NCI-H526 treated with DMSO at 0.1 percent for 48 hours (cell line): ENCODE results near the gene SFXN5.
"Not testable (repeated sequence)": the region's sequence is repeated elsewhere in the genome, so short reads cannot be mapped to it uniquely, and the experiment has no call there.

ENCODE experiments used
- DNase-seq: peaks from one replicate; lab custom pipeline; 2025; lab: John Stamatoyannopoulos, UW

The SFXN5 gene, protein sequence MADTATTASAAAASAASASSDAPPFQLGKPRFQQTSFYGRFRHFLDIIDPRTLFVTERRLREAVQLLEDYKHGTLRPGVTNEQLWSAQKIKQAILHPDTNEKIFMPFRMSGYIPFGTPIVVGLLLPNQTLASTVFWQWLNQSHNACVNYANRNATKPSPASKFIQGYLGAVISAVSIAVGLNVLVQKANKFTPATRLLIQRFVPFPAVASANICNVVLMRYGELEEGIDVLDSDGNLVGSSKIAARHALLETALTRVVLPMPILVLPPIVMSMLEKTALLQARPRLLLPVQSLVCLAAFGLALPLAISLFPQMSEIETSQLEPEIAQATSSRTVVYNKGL

DNA sequence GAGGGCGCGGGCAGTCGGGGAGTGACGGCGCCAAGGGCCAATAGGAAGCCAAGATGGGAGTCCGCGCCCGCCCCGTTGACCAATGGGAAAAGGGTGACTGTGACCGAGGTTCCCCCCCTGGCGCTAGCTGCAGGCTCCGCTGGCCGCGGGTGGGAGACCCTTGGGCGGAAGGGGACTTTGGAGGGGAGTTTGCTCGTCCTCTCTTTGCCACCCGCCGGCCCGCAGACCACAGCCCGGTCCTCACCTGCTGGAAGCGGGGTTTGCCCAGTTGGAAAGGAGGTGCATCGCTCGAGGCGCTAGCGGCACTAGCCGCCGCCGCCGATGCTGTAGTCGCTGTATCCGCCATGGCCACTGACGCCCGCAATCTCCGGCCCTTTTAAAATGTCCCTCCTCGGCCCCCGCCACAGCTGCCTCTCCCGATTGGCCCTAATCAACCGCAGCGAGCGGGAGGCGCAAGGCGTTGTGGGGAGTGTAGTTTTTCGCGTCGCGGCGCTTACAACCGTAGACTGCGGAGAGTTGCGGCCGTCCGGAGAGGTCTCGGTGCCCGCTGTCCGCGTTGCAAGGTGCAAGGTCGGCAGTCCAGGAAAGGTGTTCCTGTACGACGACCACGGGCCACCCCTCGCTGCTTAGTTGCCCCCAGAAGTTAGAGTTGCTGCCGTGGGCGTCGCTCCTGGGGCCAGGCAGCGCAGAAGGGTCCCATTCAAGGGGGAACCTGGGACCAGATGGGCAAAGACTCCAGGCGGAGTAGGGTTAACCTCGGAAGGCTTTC is at the start of gene SFXN5:
Gene SFXN5, minus strand, starts transcription at position 353 of the 769 bp plus-strand sequence. Its CDS starts 7 bp downstream, at position 346.
- DNase-seq: peak; percentile 88

DNA sequence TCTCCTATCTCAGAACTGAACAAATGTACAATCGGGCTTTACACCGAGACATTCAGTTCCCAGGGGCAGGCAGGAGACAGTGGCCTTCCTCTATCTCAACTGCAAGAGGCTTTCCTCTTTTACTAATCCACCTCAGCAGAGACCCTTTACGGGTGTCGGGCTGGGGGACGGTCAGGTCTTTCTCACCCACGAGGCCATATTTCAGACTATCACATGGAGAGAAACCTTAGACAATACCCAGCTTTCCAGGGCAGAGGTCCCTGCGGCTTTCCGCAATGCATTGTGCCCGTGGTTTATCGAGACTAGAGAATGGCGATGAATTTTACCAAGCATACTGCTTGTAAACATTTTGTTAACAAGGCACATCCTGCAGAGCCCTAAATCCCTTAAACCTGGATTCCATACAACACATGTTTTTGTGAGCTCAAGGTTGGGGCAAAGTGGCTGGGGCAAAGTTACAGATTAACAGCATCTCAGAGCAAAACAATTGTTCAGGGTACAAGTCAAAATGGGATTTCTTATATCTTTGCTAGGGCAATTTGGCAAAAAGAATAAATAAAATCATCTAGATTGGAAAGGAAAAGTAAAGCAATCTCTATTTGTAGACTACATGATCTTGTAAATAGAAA is 48.2 kb upstream of the SFXN5 start:
- not testable (repeated sequence) for DNase-seq

DNA sequence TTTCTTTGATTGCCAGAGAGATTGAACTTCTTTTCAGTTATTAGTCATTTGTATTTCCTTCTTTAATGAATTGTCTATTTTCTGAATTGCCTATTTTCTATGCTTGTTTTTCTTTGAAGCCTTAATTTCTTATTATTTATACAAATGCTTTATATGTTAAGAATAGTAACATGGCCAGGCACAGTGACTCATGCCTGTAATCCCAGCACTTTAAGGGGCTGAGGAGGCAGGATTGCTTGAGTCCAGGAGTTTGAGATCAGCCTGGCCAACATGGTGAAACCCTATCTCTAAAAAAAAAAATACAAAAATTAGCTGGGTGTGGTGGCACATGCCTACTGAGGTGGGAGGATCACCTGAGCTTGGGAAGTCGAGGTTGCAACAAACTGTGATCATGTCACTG is 45.9 kb upstream of the SFXN5 start:
- DNase-seq: no peak

DNA sequence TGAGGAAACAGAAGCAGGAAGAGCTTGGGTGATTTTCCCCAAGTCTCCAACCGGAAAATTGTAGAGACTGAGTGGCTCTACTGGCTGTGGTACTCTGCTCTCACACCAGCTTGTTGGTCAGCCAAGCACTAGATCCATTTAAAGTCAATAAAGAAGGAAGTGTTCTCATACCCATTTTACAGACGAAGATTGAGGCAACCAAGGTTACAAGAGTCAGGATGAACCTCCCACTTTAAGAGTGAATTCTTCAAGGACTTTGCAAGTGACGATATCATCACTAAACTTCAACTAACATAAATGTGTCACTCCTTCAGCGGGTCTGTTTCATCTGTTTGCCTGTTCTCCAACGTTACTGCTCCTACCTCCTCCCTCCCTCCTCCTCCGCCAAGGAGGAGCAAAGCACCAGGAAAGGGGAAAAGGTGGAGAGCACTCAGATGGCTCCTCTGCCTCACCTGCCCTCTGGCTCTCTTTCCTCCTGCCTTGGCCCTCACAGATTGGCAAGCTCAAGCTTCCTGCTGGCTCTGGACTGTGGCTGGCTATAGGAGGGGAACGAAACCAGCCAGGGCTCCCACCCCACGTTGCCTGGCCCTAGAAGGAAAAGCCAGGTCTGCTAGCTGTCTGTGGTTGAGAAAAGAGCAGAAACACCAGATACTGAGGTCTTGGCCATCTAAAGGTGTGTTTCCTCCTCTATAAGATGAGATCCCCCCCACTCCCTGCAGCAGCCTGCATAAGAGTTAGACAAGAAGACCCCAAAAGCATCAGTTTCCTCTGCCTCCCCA is 44.9 kb upstream of the SFXN5 start:
- no peak for DNase-seq

DNA sequence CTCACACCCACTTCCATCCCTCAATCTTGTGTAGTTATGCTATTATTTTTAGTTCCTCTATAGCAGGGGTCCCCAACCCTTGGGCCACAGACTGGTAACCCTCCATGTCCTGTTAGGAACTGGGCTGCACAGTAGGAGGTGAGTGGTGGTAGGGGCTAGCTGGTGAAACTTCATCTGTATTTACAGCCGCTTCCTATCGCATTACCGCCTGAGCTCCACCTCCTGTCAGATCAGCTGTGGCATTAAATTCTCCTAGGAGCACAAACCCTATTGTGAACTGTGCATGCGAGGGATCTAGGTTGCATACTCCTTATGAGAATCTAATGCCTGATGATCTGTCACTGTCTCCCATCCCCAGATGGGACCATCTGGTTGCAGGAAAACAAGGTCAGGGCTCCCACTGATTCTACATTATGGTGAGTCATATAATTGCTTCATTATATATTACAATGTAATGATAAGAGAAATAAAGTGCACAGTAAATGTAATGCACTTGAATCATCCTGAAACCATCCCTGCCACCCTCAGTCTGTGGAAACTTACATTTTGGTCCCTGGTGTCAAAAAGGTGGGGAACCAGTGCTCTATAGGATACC is 42.9 kb upstream of the SFXN5 start:
- no peak for DNase-seq

DNA sequence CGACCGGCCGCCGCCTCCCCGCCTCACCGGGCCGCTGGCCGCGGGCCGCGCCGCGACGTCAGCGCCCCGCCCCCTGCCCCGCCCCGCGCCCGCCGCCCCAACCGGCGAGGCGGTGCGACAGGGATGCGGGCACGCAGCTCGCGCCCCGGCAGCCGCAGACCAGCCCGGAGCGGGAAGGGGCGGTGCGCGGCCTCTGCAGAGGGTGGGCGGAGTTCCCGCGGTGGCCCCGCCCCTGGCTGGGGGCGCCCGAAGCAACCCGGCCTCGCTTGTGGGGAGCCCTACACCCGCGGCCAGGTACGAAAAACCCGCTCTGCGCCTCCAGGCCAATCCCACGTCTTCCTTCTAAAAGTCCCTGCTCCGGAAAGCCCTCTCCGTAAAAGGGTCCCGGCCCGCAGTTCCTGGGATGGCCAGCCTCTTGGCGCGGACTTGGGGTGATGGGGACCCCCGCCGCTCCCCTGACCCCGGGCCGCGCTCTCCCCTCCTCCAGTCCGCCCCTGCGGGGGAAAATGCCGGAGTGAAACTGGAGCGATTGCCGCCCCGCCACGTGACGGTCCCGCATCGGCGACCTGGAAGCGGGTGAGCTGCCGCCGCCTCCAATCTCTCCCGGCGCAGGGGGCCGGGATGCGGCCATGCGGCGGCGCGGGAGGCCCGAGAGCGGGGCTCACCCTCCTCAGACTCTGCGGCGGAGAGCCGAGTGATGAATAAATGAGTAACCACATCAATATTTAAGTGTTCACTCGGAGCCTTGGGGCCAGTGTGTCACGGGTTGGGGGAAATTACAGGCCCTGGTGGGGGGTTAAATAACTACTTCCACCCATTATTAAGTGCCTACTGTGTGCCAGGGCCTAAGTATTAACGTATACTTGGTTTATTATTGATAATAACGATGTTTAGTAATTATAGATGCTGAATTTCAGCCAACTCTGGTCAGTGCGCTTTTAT is 41.7 kb upstream of the SFXN5 start, which contains the start of gene RAB11FIP5:
Gene RAB11FIP5, minus strand, starts transcription at position 36 of the 942 bp plus-strand sequence. CDS start 171 bp downstream, outside the sequence.
- peak; percentile 50 for DNase-seq

DNA sequence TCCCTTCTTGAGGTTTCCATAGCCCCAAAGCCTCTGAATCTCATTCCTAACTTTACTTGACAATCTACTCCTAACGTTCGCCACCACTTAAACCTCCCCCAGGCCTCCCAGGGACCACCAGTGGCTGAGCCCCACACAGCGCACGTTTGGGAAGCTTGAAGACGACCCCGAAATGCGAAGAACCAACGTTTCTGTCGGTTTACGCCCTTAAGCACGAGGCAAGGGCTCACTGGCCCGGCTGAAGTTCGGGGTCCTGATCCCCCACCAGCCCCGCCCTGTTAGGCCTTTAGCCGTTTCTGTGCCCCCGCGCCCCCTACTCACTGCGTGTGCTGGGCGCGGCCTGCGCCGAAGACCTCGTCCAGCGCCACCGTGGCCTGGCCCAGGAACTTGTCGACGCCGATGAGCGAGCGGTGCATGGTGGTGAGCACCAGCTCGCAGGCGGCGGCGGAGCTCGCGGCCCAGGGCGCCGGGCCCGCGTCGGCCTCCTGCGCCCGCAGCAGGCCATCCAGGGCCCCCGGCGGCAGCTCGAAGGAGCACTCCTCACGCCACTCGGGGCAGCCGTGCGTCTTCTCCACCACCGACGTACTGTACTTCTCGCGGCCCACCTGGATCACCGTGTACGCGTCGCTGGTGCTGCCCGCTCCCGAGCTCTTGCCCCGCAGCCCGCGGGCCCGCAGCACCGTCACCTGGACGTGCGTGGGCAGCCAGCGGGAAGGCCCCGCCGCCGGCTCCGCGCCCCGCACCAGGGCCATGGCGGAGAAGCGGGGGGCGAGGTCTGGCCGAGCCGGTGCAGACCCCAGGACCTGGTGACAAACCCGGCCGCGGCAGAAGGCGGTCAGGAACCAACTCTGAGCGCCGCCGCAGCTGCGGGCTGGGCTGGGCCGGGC is 40.8 kb upstream of the SFXN5 start:
- DNase-seq: no peak

DNA sequence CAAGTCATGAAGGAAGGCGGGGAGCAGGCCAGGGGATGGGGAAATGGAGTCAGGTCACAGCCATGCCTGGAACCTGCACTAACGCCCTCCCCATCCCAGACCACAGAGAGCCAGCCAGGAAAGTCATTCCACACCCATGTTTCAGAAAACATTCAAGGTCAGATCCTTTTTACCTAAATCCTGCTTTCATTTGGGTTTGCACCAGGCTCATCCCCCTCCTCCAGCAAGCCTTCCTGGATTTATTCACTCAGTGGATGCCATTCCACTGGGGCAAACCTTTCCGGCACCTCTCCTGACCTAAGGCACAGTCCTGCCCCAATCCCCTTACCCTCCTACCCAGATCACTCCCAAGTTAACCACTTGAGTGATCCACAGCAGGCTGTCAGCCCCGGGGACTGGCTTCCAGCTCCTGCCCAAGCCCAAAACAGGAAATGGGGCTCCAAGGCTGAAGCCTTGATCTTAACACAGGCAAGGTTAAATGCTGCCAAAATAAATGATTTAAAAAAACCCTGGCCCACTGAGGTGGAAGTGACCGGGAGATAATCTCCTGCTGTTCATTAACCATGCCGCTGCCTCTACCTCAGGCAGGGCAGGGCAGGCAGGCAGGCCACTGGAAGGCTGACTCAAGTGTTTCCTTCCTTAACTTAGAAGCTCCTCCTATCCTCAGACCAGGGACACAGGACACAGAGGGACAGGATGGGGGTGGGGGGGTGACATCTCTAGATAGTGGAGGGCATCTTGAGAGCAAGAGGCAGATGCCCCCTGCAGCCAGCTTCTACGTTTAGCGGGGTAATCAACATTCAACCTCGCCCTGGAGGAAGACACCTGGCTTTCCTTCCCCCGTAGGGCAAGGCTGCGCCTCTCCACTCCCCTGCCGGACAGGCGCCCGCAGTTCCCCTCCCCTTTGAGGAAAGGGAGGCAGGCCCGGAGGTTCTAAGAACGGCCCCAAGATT is 39.8 kb upstream of the SFXN5 start:
- DNase-seq: no peak

DNA sequence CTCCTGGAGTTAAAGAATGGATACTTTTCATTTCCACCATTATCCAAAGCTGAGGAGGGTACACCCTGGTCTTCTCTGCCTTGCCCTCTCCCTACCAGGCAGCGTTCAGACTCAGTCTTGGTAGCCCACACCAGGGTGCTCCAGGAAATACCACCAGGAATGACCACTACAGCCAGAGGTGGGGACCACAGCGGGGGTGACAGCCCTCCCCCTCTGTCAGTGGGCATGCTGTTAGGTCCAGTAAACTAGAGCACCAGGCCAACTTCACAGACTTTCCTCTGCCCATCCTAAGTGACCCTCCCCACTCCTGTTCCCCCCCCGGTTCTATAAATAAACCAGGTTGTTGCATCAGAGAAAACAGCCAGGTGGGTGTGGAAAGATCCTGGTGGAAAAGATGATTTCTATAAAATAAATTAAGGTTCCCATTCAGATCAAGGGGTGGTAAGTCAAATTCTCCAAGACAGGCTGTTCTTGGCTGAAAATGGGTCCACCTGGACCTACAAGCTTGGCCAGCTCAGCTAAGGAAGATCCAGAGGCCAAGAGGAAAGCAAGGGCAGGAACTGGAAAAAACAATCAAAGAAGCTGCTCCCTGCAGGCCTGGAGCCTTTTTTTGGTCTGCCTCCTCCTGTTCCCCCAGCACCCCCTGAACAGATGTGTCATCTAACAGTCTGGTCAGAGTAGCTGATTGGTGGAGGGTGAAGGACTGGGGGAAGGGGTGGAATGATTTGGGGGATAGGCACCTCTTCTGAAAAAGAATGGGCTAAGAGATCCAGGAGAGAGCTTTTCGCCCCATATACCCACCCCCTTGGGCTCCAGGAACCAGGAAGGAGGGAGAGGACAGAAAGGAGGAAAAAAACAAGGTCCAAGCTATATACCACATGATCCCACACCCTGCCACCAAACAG is 38.9 kb upstream of the SFXN5 start:
- no peak for DNase-seq

DNA sequence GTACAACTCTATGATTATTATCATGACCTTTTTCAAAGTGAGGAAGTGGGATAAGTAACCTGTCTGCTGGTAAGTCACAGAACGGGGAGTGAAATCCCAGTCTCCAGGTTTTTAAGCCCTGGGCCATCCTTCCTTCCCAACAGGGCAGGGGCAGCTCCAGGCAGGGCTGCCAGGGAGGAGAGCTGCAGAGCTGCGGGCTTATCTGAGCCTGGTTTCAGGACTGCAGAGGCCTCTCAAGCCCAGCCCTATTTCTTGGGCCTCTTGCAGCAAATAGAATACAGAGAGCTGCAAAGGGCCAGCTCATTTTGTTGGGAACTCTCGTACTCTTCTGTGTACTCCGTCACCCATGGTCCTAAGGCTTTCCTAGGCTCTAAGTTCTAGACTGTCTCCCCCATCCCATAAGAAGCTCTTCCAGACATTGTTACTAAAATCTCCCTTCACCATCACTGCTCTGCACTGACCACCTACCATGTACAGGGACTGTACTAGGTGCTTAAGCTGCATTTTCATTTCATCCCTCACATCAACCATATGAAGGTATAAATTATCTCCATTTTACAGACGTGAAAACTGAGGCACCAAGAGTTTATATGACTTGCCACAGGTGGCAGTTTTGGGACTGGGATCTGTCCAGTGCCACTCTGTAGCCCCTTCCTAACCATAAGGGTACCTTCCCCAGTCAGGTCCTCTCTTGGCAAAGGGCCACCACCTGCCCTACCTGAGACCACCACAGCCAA is 38.1 kb upstream of the SFXN5 start:
- no peak for DNase-seq

DNA sequence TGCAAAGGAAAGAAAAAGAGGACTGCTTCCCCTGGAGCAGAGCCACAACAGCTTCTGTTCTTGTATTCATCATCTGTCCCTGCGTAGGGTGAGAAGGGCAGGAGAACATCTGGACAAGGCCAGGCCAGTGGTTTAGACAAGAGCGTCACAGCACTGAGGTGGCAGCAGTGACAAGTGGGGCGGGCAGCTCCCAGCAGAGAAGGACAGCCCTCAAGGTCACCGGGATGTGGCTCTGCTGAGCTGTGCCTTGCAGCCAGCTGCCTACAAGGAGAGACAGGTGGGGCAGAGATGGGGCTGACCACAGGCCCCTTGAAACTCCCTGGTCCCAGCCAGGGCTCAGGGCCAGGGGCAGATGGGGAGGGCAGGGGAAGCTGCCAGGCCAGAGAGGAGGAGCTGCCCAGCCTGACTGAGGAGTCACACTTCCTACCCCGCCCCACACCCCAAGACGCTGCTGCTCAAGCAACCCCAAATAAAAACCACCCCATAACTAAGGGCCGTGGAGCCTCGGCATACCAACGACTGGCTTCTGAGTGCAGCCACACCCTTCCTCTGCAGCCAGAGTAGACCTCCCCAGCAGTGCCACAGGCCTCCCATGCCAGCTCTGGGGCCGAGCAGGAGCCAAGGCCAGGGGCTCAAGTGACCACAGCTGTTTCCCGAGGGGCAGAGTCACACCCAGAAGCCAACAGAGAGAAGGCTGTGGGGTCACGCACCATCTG is 35.9 kb upstream of the SFXN5 start:
- no peak for DNase-seq

DNA sequence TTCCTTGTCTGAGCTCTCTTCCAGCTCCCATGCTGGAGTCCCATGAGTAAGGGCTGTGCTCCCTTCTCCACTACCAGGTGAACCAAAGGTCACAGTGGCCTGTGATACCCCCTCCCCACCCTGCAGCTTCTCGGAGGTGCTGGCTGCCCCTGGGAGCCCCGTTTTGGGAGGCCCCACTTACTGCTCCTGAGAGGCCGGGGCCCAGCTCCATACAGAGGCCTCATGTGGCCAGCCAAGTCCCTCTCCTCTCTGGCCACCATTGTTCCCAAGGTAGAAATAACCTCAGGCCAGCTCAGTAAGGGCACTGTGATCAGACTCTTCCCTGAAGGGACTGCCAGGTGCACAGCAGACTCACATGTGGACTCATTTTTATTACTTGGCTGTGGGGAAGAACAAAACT is 35.3 kb upstream of the SFXN5 start:
- no peak for DNase-seq

DNA sequence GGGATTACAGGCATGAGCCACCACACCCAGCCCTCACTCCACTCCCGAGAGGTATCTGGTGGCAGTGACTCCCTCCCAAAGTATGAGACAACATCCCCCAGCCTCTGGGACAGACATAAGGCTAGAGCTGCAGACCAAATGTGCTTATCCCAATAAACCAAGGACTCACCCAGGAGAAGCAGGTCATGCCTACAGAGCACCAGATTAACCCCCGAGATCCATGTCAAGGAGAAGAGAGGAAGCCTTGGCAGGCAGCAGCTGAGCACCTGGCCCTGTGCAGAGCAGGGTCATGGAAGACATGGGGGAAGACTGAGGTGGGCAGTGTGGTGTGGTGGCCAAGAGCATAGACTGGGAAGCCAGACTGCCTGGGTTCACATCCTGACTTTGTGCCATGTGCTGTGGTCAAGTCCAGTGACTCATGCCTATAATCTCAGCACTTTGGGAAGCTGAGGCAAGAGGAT is 34.0 kb upstream of the SFXN5 start:
- no peak for DNase-seq

DNA sequence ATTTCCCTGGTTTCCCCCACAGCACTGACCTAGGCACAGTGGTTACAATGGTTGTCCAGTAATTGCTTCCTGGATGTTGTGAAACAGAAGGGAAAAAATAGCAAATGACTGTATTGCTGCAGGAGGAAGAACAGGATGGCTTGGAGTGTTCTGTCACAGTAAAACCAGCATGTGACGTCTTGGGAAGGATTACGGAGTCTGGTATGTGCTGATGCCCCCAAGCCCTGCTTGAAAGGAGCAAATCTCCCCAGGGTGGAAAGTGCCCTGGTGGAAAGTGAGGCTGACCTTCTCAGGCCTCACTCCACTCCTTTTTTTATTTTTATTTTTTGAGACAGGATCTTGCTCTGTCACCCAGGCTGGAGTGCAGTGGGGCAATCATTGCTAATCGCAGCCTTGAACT is 33.4 kb upstream of the SFXN5 start:
- no peak for DNase-seq

DNA sequence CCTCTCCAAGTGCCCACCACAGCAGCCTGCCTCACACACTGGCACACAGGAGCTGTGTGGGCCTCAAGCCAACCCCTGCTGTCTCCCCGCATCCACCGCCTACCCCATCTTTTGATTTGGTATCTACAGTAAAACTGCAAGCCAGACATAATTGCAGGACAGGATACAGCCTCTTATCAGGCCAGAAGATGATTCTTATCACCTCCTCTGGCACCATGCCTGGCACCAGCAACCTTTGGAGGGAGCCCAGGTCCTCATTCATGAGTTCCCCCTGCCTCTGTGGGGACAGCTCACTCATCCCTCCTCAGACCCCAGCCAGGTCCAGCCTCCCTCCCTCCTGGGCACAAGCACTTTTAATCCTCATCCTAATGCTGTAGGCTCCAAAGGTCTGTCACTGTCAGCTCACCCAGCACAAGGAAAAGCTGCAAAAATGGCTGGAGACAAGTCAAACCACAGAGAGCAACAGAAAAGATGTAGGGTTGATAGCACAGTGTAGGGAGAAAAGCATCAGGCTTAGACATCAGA is 31.6 kb upstream of the SFXN5 start:
- DNase-seq: no peak
